OCI-LY3 (cell line): ENCODE results near the gene FANCD2.

ENCODE experiments used
- CTCF ChIP-seq: fragments of 200-600, 300-600 bp; sonication (generic); IDR thresholded peaks from 2 replicates; pipeline ENCODE4 v1.5.1; 2014; ENCODE audit warnings: antibody characterized with exemption, low read length, low read depth
- EZH2phosphoT487 ChIP-seq: fragments of 200-600 bp; shearing (Covaris generic); IDR thresholded peaks from 2 replicates; pipeline ENCODE4 v1.6.1; 2018; ENCODE audit warnings: antibody characterized with exemption, mixed run types, low read depth

- no peak for TF ChIP-seq CTCF
- no peak for TF ChIP-seq EZH2phosphoT487
These were observed 62.0 kb downstream of the FANCD2 start for GRCh38 chr3:10088256-10088655.
